Adrenal gland (tissue), 5 donors: Measurements from ENCODE around the gene EML6.

ENCODE experiments used
- POLR2A ChIP-seq, 2 donors: fragments of 450-650 bp; IDR thresholded peaks; one replicate each; pipeline ENCODE4 v1.6.1; 2017; ENCODE audit warnings: antibody characterized with exemption in 2 of 2, mild to moderate bottlenecking in 2 of 2, moderate library complexity in 1 of 2
- TF ChIP-seq, protein P1 (sequence below), 6 experiments: fragments of 450-650 bp in 4 of 6; fragments of 200-600 bp in 2 of 6; sonication (generic) in 1 of 6; IDR thresholded peaks; 1 replicate in 5 of 6; 2 replicates in 1 of 6; pipeline versions ENCODE4 v1.5.1 to v1.8.0; 2016 to 2021; ENCODE audit warnings: antibody characterized with exemption in 6 of 6, mild to moderate bottlenecking in 2 of 6, moderate library complexity in 1 of 6
- donor health status: DM: no; HTN: no; CAD: no.

GRCh38 chr2:54862229-54862628, 138.8 kb downstream of the EML6 start:
- TF ChIP-seq, protein P1, sequence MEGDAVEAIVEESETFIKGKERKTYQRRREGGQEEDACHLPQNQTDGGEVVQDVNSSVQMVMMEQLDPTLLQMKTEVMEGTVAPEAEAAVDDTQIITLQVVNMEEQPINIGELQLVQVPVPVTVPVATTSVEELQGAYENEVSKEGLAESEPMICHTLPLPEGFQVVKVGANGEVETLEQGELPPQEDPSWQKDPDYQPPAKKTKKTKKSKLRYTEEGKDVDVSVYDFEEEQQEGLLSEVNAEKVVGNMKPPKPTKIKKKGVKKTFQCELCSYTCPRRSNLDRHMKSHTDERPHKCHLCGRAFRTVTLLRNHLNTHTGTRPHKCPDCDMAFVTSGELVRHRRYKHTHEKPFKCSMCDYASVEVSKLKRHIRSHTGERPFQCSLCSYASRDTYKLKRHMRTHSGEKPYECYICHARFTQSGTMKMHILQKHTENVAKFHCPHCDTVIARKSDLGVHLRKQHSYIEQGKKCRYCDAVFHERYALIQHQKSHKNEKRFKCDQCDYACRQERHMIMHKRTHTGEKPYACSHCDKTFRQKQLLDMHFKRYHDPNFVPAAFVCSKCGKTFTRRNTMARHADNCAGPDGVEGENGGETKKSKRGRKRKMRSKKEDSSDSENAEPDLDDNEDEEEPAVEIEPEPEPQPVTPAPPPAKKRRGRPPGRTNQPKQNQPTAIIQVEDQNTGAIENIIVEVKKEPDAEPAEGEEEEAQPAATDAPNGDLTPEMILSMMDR (IDR thresholded peaks at IDR 0.05): no peak
- TF ChIP-seq POLR2A (IDR thresholded peaks at IDR 0.05): no peak
